IPS-15b (cell line): ENCODE results near the gene SEC24A.
"Not testable (repeated sequence)": the region's sequence is repeated elsewhere in the genome, so short reads cannot be mapped to it uniquely, and the experiment has no call there.

Source experiments
- H3K27me3 ChIP-seq: one replicate; pipeline ENCODE4 v1.6.1; 2013; ENCODE audit warnings: low read length; ENCODE audit not compliant: control insufficient read depth, insufficient read depth
- H3K36me3 ChIP-seq: one replicate; pipeline ENCODE4 v1.6.1; 2013; ENCODE audit warnings: low read length; ENCODE audit not compliant: control insufficient read depth, insufficient read depth
- H3K4me1 ChIP-seq: one replicate; pipeline ENCODE4 v1.6.1; 2013; ENCODE audit warnings: mild to moderate bottlenecking, low read length; ENCODE audit not compliant: control insufficient read depth, insufficient read depth
- H3K4me3 ChIP-seq: one replicate; pipeline ENCODE4 v1.5.1; 2013; ENCODE audit warnings: low read depth, low read length
- H3K9ac ChIP-seq: one replicate; pipeline ENCODE4 v1.6.1; 2013; ENCODE audit warnings: low read depth, mild to moderate bottlenecking, low read length
- H3K9me3 ChIP-seq: one replicate; pipeline ENCODE4 v1.6.1; 2013; ENCODE audit warnings: mild to moderate bottlenecking, low read length; ENCODE audit not compliant: control insufficient read depth, insufficient read depth

SEC24A gene

DNA sequence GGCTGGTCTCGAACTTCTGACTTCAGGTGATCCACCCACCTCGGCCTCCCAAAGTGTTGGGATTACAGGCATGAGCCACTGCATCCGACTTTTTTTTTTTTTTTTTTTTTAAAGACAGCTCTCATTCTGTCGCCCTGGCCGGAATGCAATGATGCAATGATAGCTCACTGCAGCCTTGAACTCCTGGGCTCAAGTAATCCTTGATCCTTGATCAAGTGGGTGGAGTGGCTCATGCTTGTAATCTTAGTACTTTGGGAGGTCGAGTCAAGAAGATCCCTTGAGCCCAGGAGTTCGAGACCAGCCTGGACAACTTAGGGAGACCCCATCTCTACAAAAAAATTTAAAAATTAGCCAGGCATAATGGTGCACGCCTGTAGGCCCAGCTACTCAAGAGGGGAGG, 8.1 kb downstream of the SEC24A start:
- Histone ChIP-seq H3K9me3 (no peaks in the 10 kb centered on the region), H3K4me1 (no peaks in the 10 kb centered on the region), H3K27me3 (no peaks in the 10 kb centered on the region), H3K4me3 (no peak overlapping the region), H3K36me3 (peaks cover 3% of the 10 kb centered on the region), H3K9ac (no peak overlapping the region)

DNA sequence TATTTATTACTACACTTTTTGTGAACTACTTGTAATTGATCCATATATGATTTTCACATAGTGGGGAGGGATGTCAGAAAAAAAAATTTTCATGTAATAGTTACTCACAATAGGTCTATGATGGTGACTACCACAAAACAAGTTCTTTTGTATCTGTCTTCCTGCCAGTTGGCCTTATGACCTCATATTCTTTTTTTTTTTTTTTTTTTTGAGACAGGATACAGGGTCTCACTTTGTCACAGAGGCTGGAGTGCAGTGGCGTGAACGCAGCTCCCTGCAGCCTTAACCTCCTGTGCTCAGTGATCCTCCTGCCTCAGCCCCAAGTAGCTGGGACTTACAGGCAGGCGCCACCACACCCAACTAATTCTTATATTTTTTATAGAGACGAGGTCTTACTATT, 10.9 kb downstream of the SEC24A start:
- no peaks in the 10 kb centered on the region for H3K4me1 ChIP-seq
- no peaks in the 10 kb centered on the region for H3K27me3 ChIP-seq
- H3K4me3 ChIP-seq, result no peak overlapping the region
- H3K9me3 ChIP-seq, result no peaks in the 10 kb centered on the region
- no peak overlapping the region for H3K9ac ChIP-seq
- peaks cover 8% of the 10 kb centered on the region for H3K36me3 ChIP-seq

- Histone ChIP-seq H3K9me3 (no peaks in the 10 kb centered on the region), H3K27me3 (no peaks in the 10 kb centered on the region), H3K4me3 (no peak overlapping the region), H3K36me3 (peaks cover 8% of the 10 kb centered on the region), H3K9ac (no peak overlapping the region), H3K4me1 (no peaks in the 10 kb centered on the region)
Observed at GRCh38 chr5:134659922-134660321, 11.3 kb downstream of the SEC24A start.

- Histone ChIP-seq H3K27me3 (no peaks in the 10 kb centered on the region), H3K36me3 (peaks cover 8% of the 10 kb centered on the region), H3K9ac (no peak overlapping the region), H3K4me3 (no peak overlapping the region), H3K9me3 (no peaks in the 10 kb centered on the region), H3K4me1 (no peaks in the 10 kb centered on the region)
Observed at GRCh38 chr5:134662971-134663370, 14.4 kb downstream of the SEC24A start.

GRCh38 chr5:134664448-134664847, 15.9 kb downstream of the SEC24A start:
- Histone ChIP-seq H3K9me3 (no peaks in the 10 kb centered on the region), H3K36me3 (peaks cover 8% of the 10 kb centered on the region), H3K27me3 (no peaks in the 10 kb centered on the region), H3K4me3 (no peak overlapping the region), H3K4me1 (no peaks in the 10 kb centered on the region), H3K9ac (no peak overlapping the region)

- H3K9me3 ChIP-seq, H3K9ac ChIP-seq, H3K27me3 ChIP-seq, H3K4me3 ChIP-seq, H3K4me1 ChIP-seq: not testable (repeated sequence)
- H3K36me3 ChIP-seq, result peaks cover 32% of the 10 kb centered on the region
Observed at GRCh38 chr5:134673546-134673945, 25.0 kb downstream of the SEC24A start.

DNA sequence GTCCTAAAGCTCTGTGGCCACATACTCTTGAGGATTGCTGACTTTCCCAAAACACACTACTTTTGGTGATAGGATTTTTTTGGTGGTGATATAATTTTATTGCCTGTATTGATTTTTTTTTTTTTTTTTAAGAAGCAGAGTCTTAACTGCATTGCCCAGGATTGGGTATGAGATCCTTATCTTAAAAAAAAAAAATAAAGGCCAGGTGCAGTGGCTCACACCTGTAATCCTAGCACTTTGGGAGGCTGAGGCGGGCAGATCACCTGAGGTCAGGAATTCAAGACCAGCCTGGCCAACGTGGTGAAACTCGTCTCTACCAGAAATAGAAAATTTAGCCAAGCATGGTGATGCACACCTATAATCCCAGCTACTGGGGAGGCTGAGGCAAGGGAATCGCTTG, 28.8 kb downstream of the SEC24A start:
- H3K9ac ChIP-seq, H3K27me3 ChIP-seq, H3K4me3 ChIP-seq, H3K9me3 ChIP-seq, H3K4me1 ChIP-seq: not testable (repeated sequence)
- H3K36me3 ChIP-seq, result peaks cover 42% of the 10 kb centered on the region

DNA sequence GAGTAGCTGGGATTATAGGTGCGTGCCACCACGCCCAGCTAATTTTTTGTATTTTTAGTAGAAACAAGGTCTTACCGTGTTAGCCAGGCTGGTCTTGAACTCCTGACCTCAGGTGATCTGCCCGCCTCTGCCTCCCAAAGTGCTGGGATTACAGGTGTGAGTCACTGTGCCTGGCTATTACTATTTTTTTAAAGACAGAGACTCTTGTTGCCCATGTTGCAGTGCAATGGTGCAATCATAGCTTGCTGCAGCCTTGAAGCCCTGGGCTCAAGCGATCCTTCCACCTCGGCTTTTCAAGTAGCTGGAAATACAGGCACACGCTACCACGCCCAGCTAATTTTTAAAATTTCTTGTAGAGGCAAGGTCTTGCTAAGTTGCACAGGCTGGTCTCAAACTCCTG, 41.6 kb downstream of the SEC24A start:
- not testable (repeated sequence) for H3K27me3 ChIP-seq, H3K4me1 ChIP-seq, H3K4me3 ChIP-seq, H3K9me3 ChIP-seq, H3K9ac ChIP-seq
- peaks cover 27% of the 10 kb centered on the region for H3K36me3 ChIP-seq

GRCh38 chr5:134692722-134693121, 44.1 kb downstream of the SEC24A start:
- no peak overlapping the region for H3K4me3 ChIP-seq
- no peak overlapping the region for H3K9ac ChIP-seq
- H3K9me3 ChIP-seq, result no peaks in the 10 kb centered on the region
- H3K4me1 ChIP-seq, result no peaks in the 10 kb centered on the region
- no peaks in the 10 kb centered on the region for H3K27me3 ChIP-seq
- peaks cover 39% of the 10 kb centered on the region for H3K36me3 ChIP-seq

GRCh38 chr5:134708301-134708700, 59.7 kb downstream of the SEC24A start:
- no peaks in the 10 kb centered on the region for H3K9me3 ChIP-seq
- no peak overlapping the region for H3K9ac ChIP-seq
- H3K36me3 ChIP-seq, result peaks cover 25% of the 10 kb centered on the region
- no peaks in the 10 kb centered on the region for H3K27me3 ChIP-seq
- no peak overlapping the region for H3K4me3 ChIP-seq
- no peaks in the 10 kb centered on the region for H3K4me1 ChIP-seq

- Histone ChIP-seq H3K9ac (no peak overlapping the region), H3K4me3 (no peak overlapping the region), H3K27me3 (no peaks in the 10 kb centered on the region), H3K36me3 (peaks cover 15% of the 10 kb centered on the region), H3K4me1 (no peaks in the 10 kb centered on the region), H3K9me3 (no peaks in the 10 kb centered on the region)
Observed at GRCh38 chr5:134714120-134714519, 65.5 kb downstream of the SEC24A start.

DNA sequence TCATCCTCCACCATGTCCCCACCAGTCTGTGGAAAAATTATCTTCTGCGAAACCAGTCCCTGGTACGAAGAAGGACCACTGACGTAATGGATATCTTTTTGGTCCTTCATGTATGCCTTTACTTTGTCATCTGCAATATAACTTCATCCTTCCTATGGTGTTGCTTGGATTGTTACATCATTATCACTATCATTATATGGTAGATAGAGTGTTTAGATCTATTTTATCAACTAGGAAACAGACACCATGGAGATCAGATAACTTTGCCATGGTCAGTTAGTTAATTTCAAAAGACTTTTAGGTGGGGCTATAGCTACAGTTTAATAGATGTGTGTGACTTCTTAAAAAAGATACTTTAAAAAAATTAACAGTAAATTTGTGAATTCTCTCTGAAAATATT, 66.0 kb downstream of the SEC24A start:
- Histone ChIP-seq H3K4me1 (no peaks in the 10 kb centered on the region), H3K36me3 (peaks cover 16% of the 10 kb centered on the region), H3K9me3 (no peaks in the 10 kb centered on the region), H3K27me3 (no peaks in the 10 kb centered on the region), H3K9ac (no peak overlapping the region), H3K4me3 (no peak overlapping the region)

GRCh38 chr5:134715466-134715865, 66.9 kb downstream of the SEC24A start:
- peaks cover 13% of the 10 kb centered on the region for H3K36me3 ChIP-seq
- not testable (repeated sequence) for H3K9ac ChIP-seq, H3K4me1 ChIP-seq, H3K9me3 ChIP-seq, H3K4me3 ChIP-seq, H3K27me3 ChIP-seq
